Erythroblast (primary cell): ENCODE results near the gene C5orf63.
"Not testable (repeated sequence)": the region's sequence is repeated elsewhere in the genome, so short reads cannot be mapped to it uniquely, and the experiment has no call there.

Source experiments
- DNase-seq, 2 experiments: peaks; one replicate each; lab custom pipeline; 2025; lab: John Stamatoyannopoulos, UW
- GATA1 ChIP-seq: IDR thresholded peaks from 2 replicates; pipeline ENCODE4 v1.6.1; 2011; ENCODE audit warnings: low read depth, mild to moderate bottlenecking, control low read depth, low read length, moderate library complexity
- POLR2A ChIP-seq: IDR thresholded peaks from 2 replicates; pipeline ENCODE4 v1.6.1; 2011; ENCODE audit warnings: mild to moderate bottlenecking, low read length

The C5orf63 gene

GRCh38 chr5:127063257-127063913 lies 9.9 kb downstream of the C5orf63 start:
- TF ChIP-seq POLR2A (no peak), GATA1 (no peak)
- DNase-seq = no peak

GRCh38 chr5:127061956-127062355 lies 11.3 kb downstream of the C5orf63 start:
- no peak for TF ChIP-seq GATA1
- TF ChIP-seq POLR2A = no peak
- no peak for DNase-seq

- TF ChIP-seq POLR2A (no peak), GATA1 (no peak)
- DNase-seq = no peak
These were observed 11.8 kb downstream of the C5orf63 start for GRCh38 chr5:127061537-127061936.

- TF ChIP-seq POLR2A = no peak
- TF ChIP-seq GATA1 = no peak
- no peak for DNase-seq
These were observed 12.8 kb downstream of the C5orf63 start for GRCh38 chr5:127060470-127060985.

GRCh38 chr5:127056896-127057295 lies 16.4 kb downstream of the C5orf63 start:
- DNase-seq = no peak
- TF ChIP-seq GATA1 (no peak), POLR2A (no peak)

- no peak for DNase-seq
These were observed 17.2 kb downstream of the C5orf63 start for GRCh38 chr5:127055880-127056653.

GRCh38 chr5:127053551-127053950 lies 19.8 kb downstream of the C5orf63 start:
- DNase-seq = not testable (repeated sequence)

More at GRCh38 chr5:127055880-127056653, 17.2 kb downstream of the C5orf63 start:
- no peak for TF ChIP-seq POLR2A
- TF ChIP-seq GATA1 = no peak

GRCh38 chr5:127053049-127053448 lies 20.3 kb downstream of the C5orf63 start:
- no peak for DNase-seq
- TF ChIP-seq POLR2A (no peak), GATA1 (no peak)

GRCh38 chr5:127051591-127051990 lies 21.7 kb downstream of the C5orf63 start:
- TF ChIP-seq POLR2A (no peak), GATA1 (no peak)
- no peak for DNase-seq

- no peak for DNase-seq
- TF ChIP-seq GATA1 (no peak), POLR2A (no peak)
These were observed 26.8 kb downstream of the C5orf63 start for GRCh38 chr5:127046343-127047072.

GRCh38 chr5:127042593-127042992 lies 30.7 kb downstream of the C5orf63 start:
- peak; percentile 16 to 36 for DNase-seq
- TF ChIP-seq GATA1 (no peak), POLR2A (no peak)

- TF ChIP-seq GATA1 (no peak), POLR2A (no peak)
- DNase-seq = no peak
These were observed 31.7 kb downstream of the C5orf63 start for GRCh38 chr5:127041571-127041970.

GRCh38 chr5:127040796-127041520 lies 32.3 kb downstream of the C5orf63 start:
- TF ChIP-seq POLR2A (no peak), GATA1 (no peak)
- DNase-seq = peak; percentile 16 to 26
